WTC11 (cell line): Measurements from ENCODE around the gene SUMF1. TPM values are rescaled to one million over a fixed set of nuclear protein-coding genes. Genes with fewer than 3 reads are reported as not detected.

ENCODE experiments used
- ATAC-seq: fragments of 200-7000 bp; cut with Tn5 transposase; 2 replicates; pipeline ENCODE4 v1.10.0; 2021; ENCODE audit warnings: mild to moderate bottlenecking, moderate library complexity
- CTCF ChIA-PET: fragments of 300-600 bp; sonication (Branson Sonifier 250); formaldehyde crosslinking; loops from one replicate; lab custom pipeline; 2021; ENCODE audit warnings: antibody characterized with exemption; lab: Charles Lee
- POLR2A ChIA-PET: fragments of 350-600 bp; sonication (Branson Sonifier 250); formaldehyde crosslinking; loops from one replicate; lab custom pipeline; 2021; ENCODE audit warnings: antibody characterized with exemption; lab: Charles Lee
- DNase-seq: peaks from one replicate; pipeline ENCODE4 v3.0.0; 2021; ENCODE audit warnings: low spot score
- H3K27ac Mint-ChIP-seq: 2 replicates; pipeline ENCODE4 v1.8.0; 2021; ENCODE audit warnings: mixed read lengths
- H3K27me3 Mint-ChIP-seq: 2 replicates; pipeline ENCODE4 v1.8.0; 2021; ENCODE audit warnings: low read depth, mild to moderate bottlenecking, moderate library complexity, mixed read lengths
- H3K36me3 Mint-ChIP-seq: 2 replicates; pipeline ENCODE4 v1.8.0; 2021; ENCODE audit warnings: mixed read lengths
- H3K4me1 Mint-ChIP-seq: 2 replicates; pipeline ENCODE4 v1.8.0; 2022; ENCODE audit warnings: mixed read lengths
- H3K4me3 Mint-ChIP-seq: 2 replicates; pipeline ENCODE4 v1.8.0; 2021; ENCODE audit warnings: mild to moderate bottlenecking, moderate library complexity, mixed read lengths
- H3K9me3 Mint-ChIP-seq: 2 replicates; pipeline ENCODE4 v1.8.0; 2021; ENCODE audit warnings: mixed read lengths
- CBFB ChIP-seq: sonication (generic); formaldehyde crosslinking; IDR thresholded peaks from 2 replicates; pipeline ENCODE4 v1.8.1; 2022; ENCODE audit warnings: mild to moderate bottlenecking, low read depth, missing genetic modification reagents
- CREB1 ChIP-seq: sonication (generic); formaldehyde crosslinking; IDR thresholded peaks from 2 replicates; pipeline ENCODE4 v1.8.0; 2023; ENCODE audit warnings: mild to moderate bottlenecking, missing genetic modification reagents
- FOXJ3 ChIP-seq: sonication (generic); formaldehyde crosslinking; IDR thresholded peaks from 2 replicates; pipeline ENCODE4 v1.9.0; 2021; ENCODE audit warnings: missing genetic modification reagents, mild to moderate bottlenecking, borderline replicate concordance
- FOXK1 ChIP-seq: sonication (generic); formaldehyde crosslinking; IDR thresholded peaks from 2 replicates; pipeline ENCODE4 v1.8.0; 2022; ENCODE audit warnings: mild to moderate bottlenecking, moderate library complexity, missing genetic modification reagents
- GTF2I ChIP-seq: fragments of 250-450 bp; sonication (Bioruptor Pico); conservative IDR thresholded peaks from 2 replicates; pipeline ENCODE4 v1.4.0; 2021; ENCODE audit warnings: mild to moderate bottlenecking
- IRF2 ChIP-seq: sonication (generic); formaldehyde crosslinking; IDR thresholded peaks from 2 replicates; pipeline ENCODE4 v1.8.0; 2022; ENCODE audit warnings: low read depth, missing genetic modification reagents, borderline replicate concordance
- JUN ChIP-seq: sonication (generic); formaldehyde crosslinking; IDR thresholded peaks from 2 replicates; pipeline ENCODE4 v1.8.0; 2023; ENCODE audit warnings: mild to moderate bottlenecking, missing genetic modification reagents
- KAT7 ChIP-seq: sonication (generic); formaldehyde crosslinking; IDR thresholded peaks from 2 replicates; pipeline ENCODE4 v1.8.1; 2023; ENCODE audit warnings: missing genetic modification reagents, mild to moderate bottlenecking, borderline replicate concordance
- MXD4 ChIP-seq: fragments of 250-450 bp; sonication (Bioruptor Pico); IDR thresholded peaks from 2 replicates; pipeline ENCODE4 v1.8.0; 2021; ENCODE audit warnings: mild to moderate bottlenecking, moderate library complexity, borderline replicate concordance
- NFATC4 ChIP-seq: fragments of 250-450 bp; sonication (Bioruptor Pico); IDR thresholded peaks from 2 replicates; pipeline ENCODE4 v1.9.0; 2021; ENCODE audit warnings: mild to moderate bottlenecking
- NFYB ChIP-seq: sonication (generic); formaldehyde crosslinking; conservative IDR thresholded peaks from 2 replicates; pipeline ENCODE4 v1.8.0; 2022; ENCODE audit warnings: low read depth, missing genetic modification reagents
- SOX15 ChIP-seq: fragments of 250-450 bp; sonication (Bioruptor Pico); IDR thresholded peaks from 2 replicates; pipeline ENCODE4 v1.9.0; 2021; ENCODE audit warnings: mild to moderate bottlenecking
- TEAD4 ChIP-seq: sonication (generic); formaldehyde crosslinking; IDR thresholded peaks from 2 replicates; pipeline ENCODE4 v1.8.0; 2022; ENCODE audit warnings: mild to moderate bottlenecking, missing genetic modification reagents
- TP53 ChIP-seq: sonication (generic); formaldehyde crosslinking; IDR thresholded peaks from 2 replicates; pipeline ENCODE4 v1.8.1; 2023; ENCODE audit warnings: mild to moderate bottlenecking, missing genetic modification reagents
- ZBTB21 ChIP-seq: sonication (generic); formaldehyde crosslinking; IDR thresholded peaks from 2 replicates; pipeline ENCODE4 v1.8.1; 2023; ENCODE audit warnings: mild to moderate bottlenecking, missing genetic modification reagents, borderline replicate concordance
- ZNF232 ChIP-seq: sonication (generic); formaldehyde crosslinking; IDR thresholded peaks from 2 replicates; pipeline ENCODE4 v1.8.0; 2022; ENCODE audit warnings: mild to moderate bottlenecking, missing genetic modification reagents
- ZNF317 ChIP-seq: sonication (generic); formaldehyde crosslinking; IDR thresholded peaks from 2 replicates; pipeline ENCODE4 v1.8.1; 2023; ENCODE audit warnings: low read depth, mild to moderate bottlenecking, moderate library complexity, missing genetic modification reagents, borderline replicate concordance
- ZNF416 ChIP-seq: fragments of 250-450 bp; sonication (Bioruptor Pico); IDR thresholded peaks from 2 replicates; pipeline ENCODE4 v1.9.0; 2021; ENCODE audit warnings: mild to moderate bottlenecking, inconsistent platforms
- ZNF423 ChIP-seq: fragments of 250-450 bp; sonication (Bioruptor Pico); IDR thresholded peaks from 2 replicates; pipeline ENCODE4 v2.1.2; 2022; ENCODE audit warnings: mild to moderate bottlenecking, moderate library complexity
- total RNA-seq: library from RNA; stranded (reverse); gene quantifications from 3 replicates; pipeline ENCODE4 v1.2.3, GENCODE V29; 2021
- TF ChIP-seq, protein P1 (sequence below): sonication (generic); formaldehyde crosslinking; IDR thresholded peaks from 2 replicates; pipeline ENCODE4 v1.8.0; 2023; ENCODE audit warnings: missing genetic modification reagents
- TF ChIP-seq, protein P2 (sequence below): fragments of 250-450 bp; sonication (Bioruptor Pico); conservative IDR thresholded peaks from 2 replicates; pipeline ENCODE4 v1.9.0; 2021; ENCODE audit warnings: mild to moderate bottlenecking
- TF ChIP-seq, protein P3 (sequence below): sonication (generic); formaldehyde crosslinking; IDR thresholded peaks from 2 replicates; pipeline ENCODE4 v1.8.1; 2023; ENCODE audit warnings: mild to moderate bottlenecking, missing genetic modification reagents, borderline replicate concordance
- TF ChIP-seq, protein P4 (sequence below): sonication (generic); formaldehyde crosslinking; IDR thresholded peaks from 2 replicates; pipeline ENCODE4 v1.8.1; 2023; ENCODE audit warnings: mild to moderate bottlenecking, missing genetic modification reagents, moderate library complexity
- TF ChIP-seq, protein P5 (sequence below): sonication (generic); formaldehyde crosslinking; conservative IDR thresholded peaks from 2 replicates; pipeline ENCODE4 v1.8.1; 2022; ENCODE audit warnings: mild to moderate bottlenecking, missing genetic modification reagents
- TF ChIP-seq, protein P6 (sequence below): sonication (generic); formaldehyde crosslinking; IDR thresholded peaks from 2 replicates; pipeline ENCODE4 v1.8.0; 2022; ENCODE audit warnings: mild to moderate bottlenecking, missing genetic modification reagents
- TF ChIP-seq, protein P7 (sequence below): sonication (generic); formaldehyde crosslinking; IDR thresholded peaks from 2 replicates; pipeline ENCODE4 v1.8.1; 2022; ENCODE audit warnings: missing genetic modification reagents, borderline replicate concordance

SUMF1 gene
- total RNA-seq, 1 experiment from 2014 or later: 10.4 TPM

DNA sequence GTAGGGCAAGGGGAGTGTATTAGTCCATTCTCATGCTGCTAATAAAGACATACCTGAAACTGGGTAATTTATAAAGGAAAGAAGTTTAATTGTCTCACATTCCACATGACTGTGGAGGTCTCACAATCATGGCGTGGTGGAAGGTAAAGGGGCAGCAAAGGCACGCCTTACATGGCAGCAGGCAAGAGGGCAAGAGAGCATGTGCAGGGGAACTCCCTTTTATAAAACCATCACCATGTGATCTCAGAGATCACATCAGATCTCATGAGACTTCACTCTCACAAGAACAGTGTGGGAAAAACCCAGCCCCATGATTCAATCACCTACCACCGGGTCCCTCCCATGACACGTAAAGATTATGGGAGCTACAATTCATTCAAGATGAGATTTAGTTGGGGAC lies 41.4 kb downstream of the SUMF1 start:
- H3K27me3 Mint-ChIP-seq: peaks cover 9% of the 10 kb centered on the region
- peaks cover 4% of the 10 kb centered on the region; the same call in 1 of the 2 replicates for H3K36me3 Mint-ChIP-seq
- CTCF ChIA-PET: no interaction called here
- no peak overlapping the region for H3K4me3 Mint-ChIP-seq
- H3K9me3 Mint-ChIP-seq: peaks cover 4% of the 10 kb centered on the region
- no peak for DNase-seq
- ATAC-seq: no peak
- H3K4me1 Mint-ChIP-seq: peaks cover 14% of the 10 kb centered on the region
- TF ChIP-seq, protein P1, sequence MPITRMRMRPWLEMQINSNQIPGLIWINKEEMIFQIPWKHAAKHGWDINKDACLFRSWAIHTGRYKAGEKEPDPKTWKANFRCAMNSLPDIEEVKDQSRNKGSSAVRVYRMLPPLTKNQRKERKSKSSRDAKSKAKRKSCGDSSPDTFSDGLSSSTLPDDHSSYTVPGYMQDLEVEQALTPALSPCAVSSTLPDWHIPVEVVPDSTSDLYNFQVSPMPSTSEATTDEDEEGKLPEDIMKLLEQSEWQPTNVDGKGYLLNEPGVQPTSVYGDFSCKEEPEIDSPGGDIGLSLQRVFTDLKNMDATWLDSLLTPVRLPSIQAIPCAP (CRISPR knock-in tag): no peak
- TF ChIP-seq JUN (no peak), GTF2I (no peak), FOXK1 (CRISPR knock-in tag) (no peak), ZNF423 (CRISPR knock-in tag) (no peak), NFATC4 (no peak), ZNF317 (CRISPR knock-in tag) (no peak), TEAD4 (CRISPR knock-in tag) (no peak), MXD4 (CRISPR knock-in tag) (no peak), FOXJ3 (no peak)
- TF ChIP-seq, protein P2, sequence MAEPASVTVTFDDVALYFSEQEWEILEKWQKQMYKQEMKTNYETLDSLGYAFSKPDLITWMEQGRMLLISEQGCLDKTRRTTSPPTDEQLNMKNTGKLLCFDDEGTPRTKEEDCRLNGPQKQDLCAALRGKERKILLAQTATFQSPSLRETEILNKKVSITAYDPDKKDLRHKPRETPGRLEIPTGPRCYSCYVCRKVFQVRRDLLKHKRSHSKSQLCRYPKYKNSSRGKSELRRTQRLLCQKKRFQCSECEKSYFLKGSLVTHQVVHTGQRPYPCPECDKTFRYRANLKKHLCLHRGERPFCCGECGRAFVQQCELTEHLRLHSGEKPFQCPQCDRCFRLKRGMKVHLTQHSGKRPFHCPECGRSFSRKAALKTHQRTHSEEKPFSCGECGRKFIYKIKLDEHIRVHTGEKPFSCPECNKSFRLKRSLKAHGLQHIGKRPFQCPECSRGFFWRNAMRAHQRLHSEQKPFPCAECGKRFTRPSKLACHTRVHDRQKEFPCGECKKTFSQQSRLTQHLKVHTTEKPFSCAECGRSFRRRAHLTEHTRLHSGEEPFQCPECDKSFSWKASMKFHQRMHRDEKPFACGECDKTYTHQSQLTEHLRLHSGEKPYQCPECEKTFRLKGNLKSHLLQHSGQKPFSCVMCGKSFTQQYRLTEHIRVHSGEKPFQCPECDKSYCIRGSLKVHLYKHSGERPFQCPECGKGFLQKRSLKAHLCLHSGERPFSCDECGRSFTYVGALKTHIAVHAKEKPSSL (CRISPR knock-in tag): no peak
- TF ChIP-seq, protein P3, sequence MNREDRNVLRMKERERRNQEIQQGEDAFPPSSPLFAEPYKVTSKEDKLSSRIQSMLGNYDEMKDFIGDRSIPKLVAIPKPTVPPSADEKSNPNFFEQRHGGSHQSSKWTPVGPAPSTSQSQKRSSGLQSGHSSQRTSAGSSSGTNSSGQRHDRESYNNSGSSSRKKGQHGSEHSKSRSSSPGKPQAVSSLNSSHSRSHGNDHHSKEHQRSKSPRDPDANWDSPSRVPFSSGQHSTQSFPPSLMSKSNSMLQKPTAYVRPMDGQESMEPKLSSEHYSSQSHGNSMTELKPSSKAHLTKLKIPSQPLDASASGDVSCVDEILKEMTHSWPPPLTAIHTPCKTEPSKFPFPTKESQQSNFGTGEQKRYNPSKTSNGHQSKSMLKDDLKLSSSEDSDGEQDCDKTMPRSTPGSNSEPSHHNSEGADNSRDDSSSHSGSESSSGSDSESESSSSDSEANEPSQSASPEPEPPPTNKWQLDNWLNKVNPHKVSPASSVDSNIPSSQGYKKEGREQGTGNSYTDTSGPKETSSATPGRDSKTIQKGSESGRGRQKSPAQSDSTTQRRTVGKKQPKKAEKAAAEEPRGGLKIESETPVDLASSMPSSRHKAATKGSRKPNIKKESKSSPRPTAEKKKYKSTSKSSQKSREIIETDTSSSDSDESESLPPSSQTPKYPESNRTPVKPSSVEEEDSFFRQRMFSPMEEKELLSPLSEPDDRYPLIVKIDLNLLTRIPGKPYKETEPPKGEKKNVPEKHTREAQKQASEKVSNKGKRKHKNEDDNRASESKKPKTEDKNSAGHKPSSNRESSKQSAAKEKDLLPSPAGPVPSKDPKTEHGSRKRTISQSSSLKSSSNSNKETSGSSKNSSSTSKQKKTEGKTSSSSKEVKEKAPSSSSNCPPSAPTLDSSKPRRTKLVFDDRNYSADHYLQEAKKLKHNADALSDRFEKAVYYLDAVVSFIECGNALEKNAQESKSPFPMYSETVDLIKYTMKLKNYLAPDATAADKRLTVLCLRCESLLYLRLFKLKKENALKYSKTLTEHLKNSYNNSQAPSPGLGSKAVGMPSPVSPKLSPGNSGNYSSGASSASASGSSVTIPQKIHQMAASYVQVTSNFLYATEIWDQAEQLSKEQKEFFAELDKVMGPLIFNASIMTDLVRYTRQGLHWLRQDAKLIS (CRISPR knock-in tag): no peak
- H3K27ac Mint-ChIP-seq: no peak overlapping the region
- POLR2A ChIA-PET: no interaction called here

DNA sequence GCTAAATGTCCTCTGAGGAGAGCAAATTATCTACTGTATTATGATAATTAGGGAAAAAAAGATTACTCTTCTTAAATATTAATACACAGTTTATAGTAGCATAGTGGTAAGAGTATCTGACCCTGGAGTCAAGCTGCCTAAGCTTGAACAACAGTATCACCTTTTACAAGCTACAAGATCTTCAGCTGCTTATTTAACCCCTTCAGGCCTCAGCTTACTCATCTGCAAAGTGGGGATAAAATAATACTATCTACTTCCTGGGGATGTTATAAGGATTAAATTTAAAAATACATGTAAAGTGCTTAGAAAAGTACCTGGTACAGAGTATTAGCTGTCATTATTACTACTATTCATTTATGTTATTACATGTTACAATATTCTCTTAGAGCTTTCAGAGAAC lies 42.0 kb downstream of the SUMF1 start:
- POLR2A ChIA-PET: no interaction called here
- Mint-ChIP-seq H3K27ac (no peak overlapping the region), H3K4me3 (no peak overlapping the region), H3K9me3 (no peaks in the 10 kb centered on the region), H3K36me3 (no peaks in the 10 kb centered on the region), H3K4me1 (peaks cover 14% of the 10 kb centered on the region), H3K27me3 (peaks cover 3% of the 10 kb centered on the region; the same call in 1 of the 2 replicates)
- ATAC-seq (no peak), DNase-seq (no peak)
- CTCF ChIA-PET: no interaction called here
- TF ChIP-seq IRF2 (CRISPR knock-in tag) (no peak), MXD4 (CRISPR knock-in tag) (no peak), TP53 (CRISPR knock-in tag) (no peak), ZBTB21 (no peak), ZNF232 (CRISPR knock-in tag) (no peak), KAT7 (CRISPR knock-in tag) (no peak), NFYB (CRISPR knock-in tag) (no peak), CBFB (CRISPR knock-in tag) (no peak), CREB1 (CRISPR knock-in tag) (no peak), ZNF423 (CRISPR knock-in tag) (no peak), ZNF416 (CRISPR knock-in tag) (no peak), SOX15 (CRISPR knock-in tag) (no peak)
- TF ChIP-seq, protein P4, sequence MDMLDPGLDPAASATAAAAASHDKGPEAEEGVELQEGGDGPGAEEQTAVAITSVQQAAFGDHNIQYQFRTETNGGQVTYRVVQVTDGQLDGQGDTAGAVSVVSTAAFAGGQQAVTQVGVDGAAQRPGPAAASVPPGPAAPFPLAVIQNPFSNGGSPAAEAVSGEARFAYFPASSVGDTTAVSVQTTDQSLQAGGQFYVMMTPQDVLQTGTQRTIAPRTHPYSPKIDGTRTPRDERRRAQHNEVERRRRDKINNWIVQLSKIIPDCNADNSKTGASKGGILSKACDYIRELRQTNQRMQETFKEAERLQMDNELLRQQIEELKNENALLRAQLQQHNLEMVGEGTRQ (CRISPR knock-in tag): no peak
- TF ChIP-seq, protein P5, sequence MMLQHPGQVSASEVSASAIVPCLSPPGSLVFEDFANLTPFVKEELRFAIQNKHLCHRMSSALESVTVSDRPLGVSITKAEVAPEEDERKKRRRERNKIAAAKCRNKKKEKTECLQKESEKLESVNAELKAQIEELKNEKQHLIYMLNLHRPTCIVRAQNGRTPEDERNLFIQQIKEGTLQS (CRISPR knock-in tag): no peak
- TF ChIP-seq, protein P6, sequence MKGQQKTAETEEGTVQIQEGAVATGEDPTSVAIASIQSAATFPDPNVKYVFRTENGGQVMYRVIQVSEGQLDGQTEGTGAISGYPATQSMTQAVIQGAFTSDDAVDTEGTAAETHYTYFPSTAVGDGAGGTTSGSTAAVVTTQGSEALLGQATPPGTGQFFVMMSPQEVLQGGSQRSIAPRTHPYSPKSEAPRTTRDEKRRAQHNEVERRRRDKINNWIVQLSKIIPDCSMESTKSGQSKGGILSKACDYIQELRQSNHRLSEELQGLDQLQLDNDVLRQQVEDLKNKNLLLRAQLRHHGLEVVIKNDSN: no peak
- TF ChIP-seq, protein P7, sequence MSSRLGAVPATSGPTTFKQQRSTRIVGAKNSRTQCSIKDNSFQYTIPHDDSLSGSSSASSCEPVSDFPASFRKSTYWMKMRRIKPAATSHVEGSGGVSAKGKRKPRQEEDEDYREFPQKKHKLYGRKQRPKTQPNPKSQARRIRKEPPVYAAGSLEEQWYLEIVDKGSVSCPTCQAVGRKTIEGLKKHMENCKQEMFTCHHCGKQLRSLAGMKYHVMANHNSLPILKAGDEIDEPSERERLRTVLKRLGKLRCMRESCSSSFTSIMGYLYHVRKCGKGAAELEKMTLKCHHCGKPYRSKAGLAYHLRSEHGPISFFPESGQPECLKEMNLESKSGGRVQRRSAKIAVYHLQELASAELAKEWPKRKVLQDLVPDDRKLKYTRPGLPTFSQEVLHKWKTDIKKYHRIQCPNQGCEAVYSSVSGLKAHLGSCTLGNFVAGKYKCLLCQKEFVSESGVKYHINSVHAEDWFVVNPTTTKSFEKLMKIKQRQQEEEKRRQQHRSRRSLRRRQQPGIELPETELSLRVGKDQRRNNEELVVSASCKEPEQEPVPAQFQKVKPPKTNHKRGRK (CRISPR knock-in tag): no peak
